GM18867 (cell line): ENCODE results near the gene ZNF35.

Experiments
- ATAC-seq: cut with Tn5 transposase; IDR thresholded peaks from one replicate; pipeline ENCODE4 v1.9.1; 2021; ENCODE audit warnings: mild to moderate bottlenecking, moderate library complexity; ENCODE audit not compliant: unreplicated experiment

The ZNF35 gene

DNA sequence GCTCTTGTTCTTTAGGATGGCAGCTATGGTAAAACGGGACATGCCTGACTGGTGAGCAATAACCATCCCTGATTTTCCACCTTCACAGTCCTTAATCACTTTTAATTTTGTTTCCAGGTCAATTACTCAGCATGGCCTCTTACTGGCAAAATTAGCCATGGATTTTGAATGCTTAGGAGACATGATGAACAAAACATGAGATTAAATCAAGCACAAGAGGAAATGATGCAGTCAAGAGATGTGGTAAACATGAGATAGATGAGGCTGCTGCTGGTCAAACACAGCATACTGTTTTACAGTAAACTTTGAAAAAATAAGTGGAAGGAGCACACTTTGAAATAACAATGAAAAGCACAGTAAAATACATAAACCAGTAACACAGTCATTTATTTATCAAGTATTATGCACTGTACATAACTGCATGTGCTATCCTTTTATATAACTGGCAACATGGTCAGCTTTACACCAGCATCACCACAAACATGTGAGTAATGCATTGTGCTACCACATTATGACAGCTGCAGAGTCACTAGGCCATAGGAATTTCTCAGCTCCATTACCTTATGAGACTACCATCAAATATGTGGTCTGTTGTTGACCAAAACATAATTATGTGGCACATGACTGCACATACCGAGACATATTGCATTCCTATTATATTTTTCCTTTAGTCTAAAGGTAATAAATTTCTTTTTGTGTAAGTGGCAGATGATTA is 33.8 kb downstream of the ZNF35 start:
- ATAC-seq = no peak

DNA sequence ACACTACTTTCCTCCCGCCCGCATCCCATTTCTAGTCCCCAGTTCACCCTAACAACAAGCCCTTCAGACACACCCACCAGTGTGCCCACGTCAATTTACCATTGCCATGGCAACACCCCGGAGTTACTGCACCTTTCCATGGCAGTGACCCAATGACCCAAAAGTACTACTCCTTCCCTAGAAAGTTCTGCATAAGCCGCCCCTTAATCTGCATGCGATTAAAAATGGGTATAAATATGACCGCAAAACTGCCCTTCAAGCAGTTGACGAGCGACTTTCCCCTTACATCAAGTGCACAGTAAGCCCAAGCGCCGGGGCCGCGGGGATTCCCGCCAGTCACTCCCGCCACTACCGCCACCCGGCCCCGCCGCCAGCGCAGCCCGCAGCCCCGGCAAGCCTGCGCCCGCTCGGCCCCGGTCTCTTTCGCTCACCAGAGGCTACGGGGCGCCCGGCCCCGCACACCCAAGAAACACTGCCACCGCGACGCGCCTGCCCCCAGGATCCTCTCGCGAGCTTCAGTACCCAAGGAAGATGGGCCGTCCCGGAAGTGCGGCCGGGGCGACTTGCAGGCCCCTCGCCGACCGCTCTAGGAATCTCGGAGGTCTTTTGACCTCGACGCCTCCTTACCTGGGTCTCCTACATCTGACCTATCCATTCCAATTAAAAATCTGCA is 36.7 kb downstream of the ZNF35 start:
- ATAC-seq = peak; percentile 94

DNA sequence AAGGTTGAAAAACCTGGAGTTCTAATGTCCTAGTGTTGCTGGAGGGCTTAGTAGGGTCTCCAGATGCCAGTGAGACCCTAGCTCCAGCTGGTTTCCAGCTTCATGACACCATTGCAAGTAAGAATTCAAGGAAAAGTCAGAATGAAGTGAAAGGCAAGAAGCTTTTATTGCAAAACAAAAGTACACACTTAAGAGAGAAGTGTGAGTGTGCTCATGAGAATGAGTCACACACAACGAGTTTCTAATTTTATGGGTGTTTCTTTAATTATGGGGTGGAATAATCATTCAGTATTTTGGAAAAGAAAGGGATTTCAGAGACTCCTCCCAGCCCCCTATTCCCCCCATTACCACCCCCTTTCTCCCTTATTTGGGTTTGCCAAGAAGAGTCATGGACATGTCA is 39.4 kb downstream of the ZNF35 start:
- ATAC-seq = no peak
